Measurements from ENCODE around the gene SLC39A11. TPM values are rescaled to one million over a fixed set of nuclear protein-coding genes. Genes with fewer than 3 reads are reported as not detected.

Gene SLC39A11
- total RNA-seq, 4 donors from 2014 or later: 23.0 to 30.9 (median 27.6) TPM

DNA sequence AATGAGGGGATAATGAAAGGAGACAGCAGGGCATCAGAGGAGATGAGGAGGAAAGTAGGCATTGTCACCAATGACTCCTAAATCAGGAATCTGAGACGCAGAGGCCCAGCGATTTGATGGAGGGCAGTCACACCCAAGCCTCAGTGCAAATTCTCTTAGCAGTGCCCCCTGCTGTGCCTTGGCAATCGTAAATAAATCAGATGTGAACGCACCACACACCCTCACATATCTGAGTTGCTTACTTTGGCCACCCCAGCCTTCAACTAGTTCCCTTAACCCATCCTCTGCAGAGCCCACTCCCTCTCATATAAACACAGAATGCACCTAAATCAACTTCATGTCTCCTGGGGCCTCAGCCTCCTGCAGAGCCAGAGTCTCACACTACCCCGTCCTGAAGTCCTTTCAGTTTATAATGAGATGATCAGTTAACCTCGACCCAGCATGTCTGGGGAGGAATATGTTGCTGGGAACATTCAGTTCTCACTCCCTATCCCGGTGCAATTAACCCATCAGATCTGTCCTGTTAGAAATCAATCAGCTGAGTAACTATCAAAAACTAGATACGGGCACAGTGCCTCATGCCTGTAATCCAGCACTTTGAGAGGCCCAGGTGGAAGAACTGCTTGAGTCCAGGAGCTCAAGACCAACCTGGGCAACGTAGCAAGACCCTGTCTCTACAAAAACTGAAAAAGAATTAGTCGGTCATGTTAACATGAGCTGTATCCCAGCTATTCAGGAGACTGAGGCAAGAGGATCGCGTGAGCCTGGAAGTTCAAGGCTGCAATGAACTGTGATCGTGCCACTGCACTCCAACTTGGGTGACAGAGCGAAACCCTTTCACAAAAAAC is 78.4 kb downstream of the SLC39A11 start:
- TF ChIP-seq, protein P1, sequence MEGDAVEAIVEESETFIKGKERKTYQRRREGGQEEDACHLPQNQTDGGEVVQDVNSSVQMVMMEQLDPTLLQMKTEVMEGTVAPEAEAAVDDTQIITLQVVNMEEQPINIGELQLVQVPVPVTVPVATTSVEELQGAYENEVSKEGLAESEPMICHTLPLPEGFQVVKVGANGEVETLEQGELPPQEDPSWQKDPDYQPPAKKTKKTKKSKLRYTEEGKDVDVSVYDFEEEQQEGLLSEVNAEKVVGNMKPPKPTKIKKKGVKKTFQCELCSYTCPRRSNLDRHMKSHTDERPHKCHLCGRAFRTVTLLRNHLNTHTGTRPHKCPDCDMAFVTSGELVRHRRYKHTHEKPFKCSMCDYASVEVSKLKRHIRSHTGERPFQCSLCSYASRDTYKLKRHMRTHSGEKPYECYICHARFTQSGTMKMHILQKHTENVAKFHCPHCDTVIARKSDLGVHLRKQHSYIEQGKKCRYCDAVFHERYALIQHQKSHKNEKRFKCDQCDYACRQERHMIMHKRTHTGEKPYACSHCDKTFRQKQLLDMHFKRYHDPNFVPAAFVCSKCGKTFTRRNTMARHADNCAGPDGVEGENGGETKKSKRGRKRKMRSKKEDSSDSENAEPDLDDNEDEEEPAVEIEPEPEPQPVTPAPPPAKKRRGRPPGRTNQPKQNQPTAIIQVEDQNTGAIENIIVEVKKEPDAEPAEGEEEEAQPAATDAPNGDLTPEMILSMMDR (IDR thresholded peaks at IDR 0.05): no peak
- Histone ChIP-seq H3K36me3 (no peaks in the 10 kb centered on the region), H3K27ac (no peak overlapping the region), H3K27me3 (no peaks in the 10 kb centered on the region), H3K9me3 (peaks cover 0 to 15% (median 9%) of the 10 kb centered on the region in 3 donors), H3K4me3 (no peak overlapping the region), H3K4me1 (no peaks in the 10 kb centered on the region)
- intact Hi-C loops (cut with DNase I): no loop called here
- DNase-seq: no peak
- 88 to 90% methylated on average over 13 to 14 of the region's 14 CpGs for WGBS, 2 donors

DNA sequence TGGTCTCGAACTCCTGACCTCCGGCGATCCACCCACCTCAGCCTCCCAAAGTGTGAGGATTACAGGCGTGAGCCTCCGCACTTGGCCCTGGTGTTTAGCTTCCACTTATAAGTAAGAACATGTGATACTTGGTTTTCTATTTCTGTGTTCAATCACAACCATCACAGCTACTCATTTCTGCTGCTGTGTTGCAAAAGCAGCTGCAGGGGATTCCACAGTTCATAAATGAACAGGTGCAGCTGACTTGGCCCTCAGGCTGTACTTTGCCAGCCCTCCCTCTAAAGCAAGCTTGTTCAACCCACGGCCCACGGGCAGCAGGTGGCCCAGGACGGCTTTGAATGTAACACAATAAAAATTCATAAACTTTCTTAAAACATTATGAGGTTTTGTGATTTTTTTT is 79.2 kb downstream of the SLC39A11 start:
- no peak overlapping the region for H3K4me3 ChIP-seq
- intact Hi-C loops (cut with DNase I): no loop called here
- H3K27ac ChIP-seq: no peak overlapping the region
- DNase-seq: no peak
- no peaks in the 10 kb centered on the region for H3K36me3 ChIP-seq
- WGBS, 2 donors: 82 to 90% methylated on average over 8 of the region's 8 CpGs
- no peaks in the 10 kb centered on the region for H3K27me3 ChIP-seq
- H3K4me1 ChIP-seq: no peaks in the 10 kb centered on the region
- TF ChIP-seq, protein P1 (IDR thresholded peaks at IDR 0.05): no peak
- TF ChIP-seq POLR2A (IDR thresholded peaks at IDR 0.05): no peak
- H3K9me3 ChIP-seq: peaks cover 0 to 8% (median 4%) of the 10 kb centered on the region in 3 donors

DNA sequence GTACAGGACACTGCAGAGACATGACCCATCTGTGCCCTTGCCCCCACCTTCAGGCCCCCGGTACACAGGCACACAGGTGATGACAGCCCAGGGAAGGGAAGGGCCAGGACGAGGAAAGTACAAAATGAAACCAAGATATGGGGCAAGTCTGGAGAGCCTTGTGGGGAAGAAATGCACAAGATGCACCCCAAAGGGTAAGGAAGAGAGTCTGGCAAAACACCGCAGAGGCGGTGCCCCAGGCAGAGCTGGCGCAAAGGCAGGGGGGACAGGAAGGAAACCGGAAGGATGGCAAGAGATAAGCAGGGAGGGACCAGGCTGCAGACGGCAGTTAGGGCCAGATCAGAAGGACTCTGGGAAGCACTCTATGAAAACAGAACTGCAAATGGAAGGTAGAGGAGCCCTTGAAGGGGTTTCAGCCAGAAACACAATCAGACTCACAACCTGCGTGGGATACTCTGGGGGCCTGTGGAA is 81.4 kb downstream of the SLC39A11 start:
- peaks cover 0 to 7% (median 0%) of the 10 kb centered on the region in 3 donors for H3K4me1 ChIP-seq
- no peaks in the 10 kb centered on the region for H3K9me3 ChIP-seq
- 53 to 57% methylated on average over 7 to 8 of the region's 8 CpGs for WGBS, 2 donors
- no peak for DNase-seq
- no peaks in the 10 kb centered on the region for H3K36me3 ChIP-seq
- intact Hi-C loops (cut with DNase I): no loop called here
- TF ChIP-seq, protein P1 (IDR thresholded peaks at IDR 0.05): no peak
- H3K27ac ChIP-seq: no peak overlapping the region
- H3K27me3 ChIP-seq: no peaks in the 10 kb centered on the region
- H3K4me3 ChIP-seq: peak overlapping the region in 1 of 4 donors; percentile 9

DNA sequence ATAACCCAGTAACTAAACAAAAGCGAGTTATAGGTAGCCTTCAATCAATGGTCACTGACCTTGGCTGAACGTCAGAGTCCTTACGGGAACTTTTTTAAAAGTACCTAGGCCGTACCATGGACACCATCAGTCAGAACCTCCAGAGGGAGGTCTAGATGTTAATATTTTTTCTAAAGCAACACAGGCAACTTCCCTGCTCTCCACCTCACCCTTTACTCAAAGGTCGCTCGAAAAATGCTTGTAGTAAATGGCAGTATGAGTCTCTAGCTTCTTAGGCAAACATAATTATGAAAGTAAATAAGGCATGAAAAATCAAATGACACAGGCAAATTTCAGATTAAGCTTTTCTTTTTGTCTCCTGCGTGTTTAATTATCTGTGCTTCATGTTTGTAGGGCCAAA is 82.1 kb downstream of the SLC39A11 start:
- 75% methylated on average over 7 of the region's 7 CpGs for WGBS, 2 donors
- no peaks in the 10 kb centered on the region for H3K27me3 ChIP-seq
- no peaks in the 10 kb centered on the region for H3K36me3 ChIP-seq
- intact Hi-C loops (cut with DNase I): no loop called here
- peaks cover 0 to 7% (median 0%) of the 10 kb centered on the region in 3 donors for H3K4me1 ChIP-seq
- H3K9me3 ChIP-seq: no peaks in the 10 kb centered on the region
- TF ChIP-seq POLR2A (IDR thresholded peaks at IDR 0.05): no peak
- TF ChIP-seq, protein P1 (IDR thresholded peaks at IDR 0.05): no peak
- no peak for DNase-seq
- H3K27ac ChIP-seq: no peak overlapping the region
- no peak overlapping the region for H3K4me3 ChIP-seq

DNA sequence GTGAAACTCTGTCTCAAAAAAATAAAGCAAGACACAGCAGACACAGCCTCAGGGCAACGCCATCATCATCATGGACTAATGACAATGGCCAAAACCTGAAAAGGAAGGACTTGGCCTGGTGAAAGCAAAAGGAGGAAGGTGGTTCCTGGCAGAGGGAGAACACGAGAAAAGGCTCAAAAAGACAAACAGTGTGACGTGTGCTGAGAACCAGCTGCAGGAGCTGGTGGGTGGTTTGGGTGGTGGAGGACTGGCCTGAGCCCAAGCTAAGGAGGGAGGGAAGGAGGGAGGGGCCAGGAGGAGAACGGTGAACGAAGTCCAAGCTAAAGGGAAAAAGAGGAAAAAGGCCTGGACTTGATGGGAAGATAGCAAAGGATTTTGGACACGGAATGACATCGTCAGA is 85.1 kb downstream of the SLC39A11 start:
- WGBS, 2 donors: 42 to 56% methylated on average over 7 of the region's 7 CpGs
- Histone ChIP-seq H3K4me1 (peaks cover 0 to 7% (median 0%) of the 10 kb centered on the region in 3 donors), H3K9me3 (no peaks in the 10 kb centered on the region), H3K27ac (no peak overlapping the region), H3K4me3 (no peak overlapping the region), H3K27me3 (no peaks in the 10 kb centered on the region), H3K36me3 (no peaks in the 10 kb centered on the region)
- no peak for DNase-seq
- intact Hi-C loops (cut with DNase I): no loop called here
- TF ChIP-seq, protein P1 (IDR thresholded peaks at IDR 0.05): no peak

Data from esophagus squamous epithelium (tissue), 5 donors.